Dermis blood vessel endothelial cell (primary cell): ENCODE data around the gene MOV10L1. TPM values are rescaled to one million over a fixed set of nuclear protein-coding genes. Genes with fewer than 3 reads are reported as not detected.

Source experiments
- DNase-seq: peaks from one replicate; pipeline ENCODE4 v3.0.0; 2010
- total RNA-seq: library from RNA; depleted of rRNA; stranded (reverse); fragments of >200 nt; gene quantifications from 2 replicates; pipeline ENCODE4 v1.2.3, GENCODE V29; 2014

The MOV10L1 gene
- total RNA-seq, 1 donor from 2014 or later = 35.1 TPM

GRCh38 chr22:50058906-50059880, 30.6 kb upstream of the MOV10L1 start:
- peak; percentile 24 for DNase-seq

- no peak for DNase-seq
Observed at GRCh38 chr22:50059881-50060262, 29.9 kb upstream of the MOV10L1 start.

- no peak for DNase-seq
Observed at GRCh38 chr22:50060441-50061140, 29.2 kb upstream of the MOV10L1 start.

GRCh38 chr22:50061141-50061823, 28.5 kb upstream of the MOV10L1 start:
- no peak for DNase-seq

GRCh38 chr22:50061824-50062355, 27.9 kb upstream of the MOV10L1 start:
- DNase-seq = no peak

- no peak for DNase-seq
Observed at GRCh38 chr22:50062509-50063135, 27.2 kb upstream of the MOV10L1 start.

- DNase-seq = no peak
Observed at GRCh38 chr22:50063589-50064393, 26.0 kb upstream of the MOV10L1 start.

- DNase-seq = no peak
Observed at GRCh38 chr22:50064453-50064852, 25.4 kb upstream of the MOV10L1 start.

- DNase-seq = no peak
Observed at GRCh38 chr22:50067244-50067643, 22.6 kb upstream of the MOV10L1 start.

- no peak for DNase-seq
Observed at GRCh38 chr22:50068096-50068495, 21.7 kb upstream of the MOV10L1 start.

- no peak for DNase-seq
Observed at GRCh38 chr22:50070366-50070765, 19.4 kb upstream of the MOV10L1 start.

- DNase-seq = no peak
Observed at GRCh38 chr22:50071432-50072166, 18.2 kb upstream of the MOV10L1 start.

GRCh38 chr22:50072167-50072555, 17.6 kb upstream of the MOV10L1 start:
- DNase-seq = no peak

- no peak for DNase-seq
Observed at GRCh38 chr22:50072714-50073538, 16.9 kb upstream of the MOV10L1 start.

- DNase-seq = no peak
Observed at GRCh38 chr22:50074056-50074455, 15.8 kb upstream of the MOV10L1 start.

- peak; percentile 43 for DNase-seq
Observed at GRCh38 chr22:50074551-50075530, 15.0 kb upstream of the MOV10L1 start.

GRCh38 chr22:50076646-50077535, 12.9 kb upstream of the MOV10L1 start:
- DNase-seq = no peak

- DNase-seq = no peak
Observed at GRCh38 chr22:50078246-50078645, 11.6 kb upstream of the MOV10L1 start.
